ENCODE measurements around the gene HMGN2.
A peak's percentile ranks its signal among the peaks of the same experiment; 100 is the strongest.
"Not testable (repeated sequence)": the region's sequence is repeated elsewhere in the genome, so short reads cannot be mapped to it uniquely, and the experiment has no call there.

The HMGN2 gene

GRCh38 chr1:26474818-26475217 is 2.6 kb downstream of the HMGN2 start:
- in situ Hi-C loops (cut with HindIII; ENCODE audit: low pct_ligation_motif_present, low pct_unique_long_range_greater_than_20kb, low sequenced_read_pairs): no loop called here
- no peak for DNase-seq

GRCh38 chr1:26475989-26476388 is 3.7 kb downstream of the HMGN2 start:
- in situ Hi-C loops (cut with HindIII; ENCODE audit: low pct_ligation_motif_present, low pct_unique_long_range_greater_than_20kb, low sequenced_read_pairs): no loop called here
- no peak for DNase-seq

- in situ Hi-C loops (cut with HindIII; ENCODE audit: low pct_ligation_motif_present, low pct_unique_long_range_greater_than_20kb, low sequenced_read_pairs): no loop called here
- no peak for DNase-seq
Measured at GRCh38 chr1:26476958-26477357, 4.7 kb downstream of the HMGN2 start.

GRCh38 chr1:26477446-26478152 is 5.4 kb downstream of the HMGN2 start:
- DNase-seq: no peak
- in situ Hi-C loops (cut with HindIII; ENCODE audit: low pct_ligation_motif_present, low pct_unique_long_range_greater_than_20kb, low sequenced_read_pairs): no loop called here

GRCh38 chr1:26478159-26478558 is 5.9 kb downstream of the HMGN2 start:
- in situ Hi-C loops (cut with HindIII; ENCODE audit: low pct_ligation_motif_present, low pct_unique_long_range_greater_than_20kb, low sequenced_read_pairs): no loop called here
- DNase-seq: no peak

- DNase-seq: no peak
- in situ Hi-C loops (cut with HindIII; ENCODE audit: low pct_ligation_motif_present, low pct_unique_long_range_greater_than_20kb, low sequenced_read_pairs): no loop called here
Measured at GRCh38 chr1:26478988-26479387, 6.7 kb downstream of the HMGN2 start.

GRCh38 chr1:26482921-26483320 is 10.7 kb downstream of the HMGN2 start:
- in situ Hi-C loops (cut with HindIII; ENCODE audit: low pct_ligation_motif_present, low pct_unique_long_range_greater_than_20kb, low sequenced_read_pairs): no loop called here
- no peak for DNase-seq

GRCh38 chr1:26483980-26484379 is 11.7 kb downstream of the HMGN2 start:
- in situ Hi-C loops (cut with HindIII; ENCODE audit: low pct_ligation_motif_present, low pct_unique_long_range_greater_than_20kb, low sequenced_read_pairs): no loop called here
- no peak for DNase-seq

- in situ Hi-C loops (cut with HindIII; ENCODE audit: low pct_ligation_motif_present, low pct_unique_long_range_greater_than_20kb, low sequenced_read_pairs): no loop called here
- DNase-seq: no peak
Measured at GRCh38 chr1:26490155-26490554, 17.9 kb downstream of the HMGN2 start.

GRCh38 chr1:26493267-26493666 is 21.0 kb downstream of the HMGN2 start:
- DNase-seq: no peak

GRCh38 chr1:26493938-26494337 is 21.7 kb downstream of the HMGN2 start:
- in situ Hi-C loops (cut with HindIII; ENCODE audit: low pct_ligation_motif_present, low pct_unique_long_range_greater_than_20kb, low sequenced_read_pairs): no loop called here
- DNase-seq: no peak

More at GRCh38 chr1:26493267-26493666, 21.0 kb downstream of the HMGN2 start:
- in situ Hi-C loops (cut with HindIII; ENCODE audit: low pct_ligation_motif_present, low pct_unique_long_range_greater_than_20kb, low sequenced_read_pairs): no loop called here

GRCh38 chr1:26496861-26497260 is 24.6 kb downstream of the HMGN2 start:
- no peak for DNase-seq
- in situ Hi-C loops (cut with HindIII; ENCODE audit: low pct_ligation_motif_present, low pct_unique_long_range_greater_than_20kb, low sequenced_read_pairs): no loop called here

- DNase-seq: no peak
- in situ Hi-C loops (cut with HindIII; ENCODE audit: low pct_ligation_motif_present, low pct_unique_long_range_greater_than_20kb, low sequenced_read_pairs): no loop called here
Measured at GRCh38 chr1:26498894-26499293, 26.7 kb downstream of the HMGN2 start.

- DNase-seq: peak; percentile 77
- in situ Hi-C loops (cut with HindIII; ENCODE audit: low pct_ligation_motif_present, low pct_unique_long_range_greater_than_20kb, low sequenced_read_pairs): no loop called here
Measured at GRCh38 chr1:26500488-26501175, 28.4 kb downstream of the HMGN2 start.

- peak; percentile 79 for DNase-seq
- in situ Hi-C loops (cut with HindIII; ENCODE audit: low pct_ligation_motif_present, low pct_unique_long_range_greater_than_20kb, low sequenced_read_pairs): not testable (repeated sequence)
Measured at GRCh38 chr1:26510711-26511110, 38.5 kb downstream of the HMGN2 start.

- DNase-seq; in situ Hi-C loops (cut with HindIII; ENCODE audit: low pct_ligation_motif_present, low pct_unique_long_range_greater_than_20kb, low sequenced_read_pairs): not testable (repeated sequence)
Measured at GRCh38 chr1:26515836-26516235, 43.6 kb downstream of the HMGN2 start.

- in situ Hi-C loops (cut with HindIII; ENCODE audit: low pct_ligation_motif_present, low pct_unique_long_range_greater_than_20kb, low sequenced_read_pairs): no loop called here
- DNase-seq: no peak
Measured at GRCh38 chr1:26516987-26517765, 44.9 kb downstream of the HMGN2 start.

- DNase-seq: no peak
- in situ Hi-C loops (cut with HindIII; ENCODE audit: low pct_ligation_motif_present, low pct_unique_long_range_greater_than_20kb, low sequenced_read_pairs): no loop called here
Measured at GRCh38 chr1:26517766-26518049, 45.5 kb downstream of the HMGN2 start.

GRCh38 chr1:26518355-26518754 is 46.1 kb downstream of the HMGN2 start:
- no peak for DNase-seq
- in situ Hi-C loops (cut with HindIII; ENCODE audit: low pct_ligation_motif_present, low pct_unique_long_range_greater_than_20kb, low sequenced_read_pairs): no loop called here

GRCh38 chr1:26520339-26520738 is 48.1 kb downstream of the HMGN2 start:
- in situ Hi-C loops (cut with HindIII; ENCODE audit: low pct_ligation_motif_present, low pct_unique_long_range_greater_than_20kb, low sequenced_read_pairs): no loop called here
- no peak for DNase-seq
